C4-2B (cell line): ENCODE results near the gene NOMO2.
"Not testable (repeated sequence)": the region's sequence is repeated elsewhere in the genome, so short reads cannot be mapped to it uniquely, and the experiment has no call there.

Experiments
- CTCF ChIP-seq: fragments of 450-650 bp; conservative IDR thresholded peaks from 2 replicates; pipeline ENCODE4 v1.5.1; 2017; ENCODE audit warnings: mild to moderate bottlenecking
- ZFX ChIP-seq: fragments of 450-650 bp; IDR thresholded peaks from 2 replicates; pipeline ENCODE4 v1.6.1; 2017

- not testable (repeated sequence) for TF ChIP-seq CTCF, ZFX
Measured at GRCh38 chr16:18575945-18576344, 14.0 kb upstream of the NOMO2 start.
